OCI-M2 (cell line): Measurements from ENCODE around the gene EPHA1.

Experiments used
- DNase-seq: peaks from one replicate; lab custom pipeline; 2025; ENCODE audit not compliant: unreplicated experiment; lab: John Stamatoyannopoulos, UW

EPHA1 gene

GRCh38 chr7:143390104-143390772, 18.4 kb downstream of the EPHA1 start:
- DNase-seq: no peak

GRCh38 chr7:143389316-143390103, 19.1 kb downstream of the EPHA1 start:
- DNase-seq: no peak

DNA sequence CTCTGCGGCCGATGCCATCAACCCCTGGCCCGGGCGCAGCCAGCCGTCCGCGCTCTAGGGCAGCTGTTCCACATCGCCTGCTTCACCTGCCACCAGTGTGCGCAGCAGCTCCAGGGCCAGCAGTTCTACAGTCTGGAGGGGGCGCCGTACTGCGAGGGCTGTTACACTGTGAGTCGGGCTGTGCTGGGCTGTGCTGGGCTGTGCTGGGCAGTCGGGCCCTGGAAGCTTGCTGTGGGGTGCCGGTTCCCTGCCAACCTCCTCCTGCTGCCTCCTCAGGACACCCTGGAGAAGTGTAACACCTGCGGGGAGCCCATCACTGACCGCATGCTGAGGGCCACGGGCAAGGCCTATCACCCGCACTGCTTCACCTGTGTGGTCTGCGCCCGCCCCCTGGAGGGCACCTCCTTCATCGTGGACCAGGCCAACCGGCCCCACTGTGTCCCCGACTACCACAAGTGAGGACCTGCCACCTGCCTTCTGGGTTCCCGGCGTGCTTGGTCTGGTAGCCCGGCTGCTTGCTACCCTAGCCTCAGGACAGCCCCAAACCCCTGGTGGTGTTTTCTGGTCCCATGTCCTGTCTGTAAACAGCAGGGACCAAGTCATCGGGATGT, 20.1 kb downstream of the EPHA1 start:
- DNase-seq: no peak

DNA sequence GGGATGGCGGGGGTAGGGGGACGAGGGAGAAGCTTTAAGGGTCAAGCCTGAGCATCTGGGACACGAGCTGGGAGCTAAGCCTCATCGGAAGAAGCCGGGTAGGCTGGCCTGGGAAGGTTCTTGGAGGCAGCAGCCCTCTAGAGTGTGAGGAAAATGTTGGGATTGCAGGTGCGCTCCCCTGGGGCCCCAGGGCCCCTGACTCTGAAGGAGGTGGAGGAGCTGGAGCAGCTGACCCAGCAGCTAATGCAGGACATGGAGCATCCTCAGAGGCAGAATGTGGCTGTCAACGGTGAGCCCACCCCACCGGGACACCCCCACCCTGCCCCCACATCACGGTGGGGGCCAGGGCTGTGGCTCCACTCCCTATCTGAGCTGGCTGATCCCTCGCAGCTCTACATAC, 20.6 kb downstream of the EPHA1 start:
- no peak for DNase-seq

DNA sequence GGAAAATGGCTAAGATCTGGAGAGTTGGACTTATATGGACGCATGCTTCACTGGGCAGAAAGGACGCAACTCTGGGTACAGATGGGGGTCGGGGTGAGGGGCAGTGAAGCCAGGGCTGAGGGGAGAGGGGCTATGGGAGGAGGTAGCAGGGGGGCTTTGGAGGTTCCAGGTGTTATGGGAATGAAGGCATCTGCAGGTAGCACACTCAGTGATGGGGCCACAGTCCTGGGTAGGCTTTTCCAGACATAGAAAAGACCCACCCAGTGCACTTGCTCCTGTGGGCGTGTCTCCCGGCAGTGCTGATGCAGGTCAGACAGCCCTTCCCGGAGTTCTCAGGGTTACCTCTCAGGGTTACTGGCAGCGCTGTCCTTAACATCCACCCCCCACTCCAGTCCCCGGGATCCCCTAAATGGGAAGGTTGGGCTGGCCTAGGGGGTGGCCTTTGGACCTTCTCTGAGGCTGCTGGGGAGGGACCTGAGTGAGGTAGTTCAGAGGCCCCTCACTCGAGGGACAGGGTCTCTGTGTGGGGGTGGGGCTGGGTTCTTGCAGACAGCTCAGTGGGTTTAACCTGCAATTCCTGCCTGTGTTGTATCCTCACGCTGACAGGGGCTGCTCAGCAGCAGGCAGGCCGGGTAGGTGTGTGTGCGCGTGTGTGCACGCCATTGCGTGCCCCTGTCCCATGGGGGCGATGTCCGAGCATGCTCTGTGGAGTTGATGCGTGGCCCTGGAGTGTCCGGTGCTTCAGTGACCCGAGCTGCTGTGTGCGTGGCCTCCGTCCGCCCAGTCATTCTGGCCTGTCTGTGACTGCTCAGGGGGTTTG, 21.3 kb downstream of the EPHA1 start:
- no peak for DNase-seq

DNA sequence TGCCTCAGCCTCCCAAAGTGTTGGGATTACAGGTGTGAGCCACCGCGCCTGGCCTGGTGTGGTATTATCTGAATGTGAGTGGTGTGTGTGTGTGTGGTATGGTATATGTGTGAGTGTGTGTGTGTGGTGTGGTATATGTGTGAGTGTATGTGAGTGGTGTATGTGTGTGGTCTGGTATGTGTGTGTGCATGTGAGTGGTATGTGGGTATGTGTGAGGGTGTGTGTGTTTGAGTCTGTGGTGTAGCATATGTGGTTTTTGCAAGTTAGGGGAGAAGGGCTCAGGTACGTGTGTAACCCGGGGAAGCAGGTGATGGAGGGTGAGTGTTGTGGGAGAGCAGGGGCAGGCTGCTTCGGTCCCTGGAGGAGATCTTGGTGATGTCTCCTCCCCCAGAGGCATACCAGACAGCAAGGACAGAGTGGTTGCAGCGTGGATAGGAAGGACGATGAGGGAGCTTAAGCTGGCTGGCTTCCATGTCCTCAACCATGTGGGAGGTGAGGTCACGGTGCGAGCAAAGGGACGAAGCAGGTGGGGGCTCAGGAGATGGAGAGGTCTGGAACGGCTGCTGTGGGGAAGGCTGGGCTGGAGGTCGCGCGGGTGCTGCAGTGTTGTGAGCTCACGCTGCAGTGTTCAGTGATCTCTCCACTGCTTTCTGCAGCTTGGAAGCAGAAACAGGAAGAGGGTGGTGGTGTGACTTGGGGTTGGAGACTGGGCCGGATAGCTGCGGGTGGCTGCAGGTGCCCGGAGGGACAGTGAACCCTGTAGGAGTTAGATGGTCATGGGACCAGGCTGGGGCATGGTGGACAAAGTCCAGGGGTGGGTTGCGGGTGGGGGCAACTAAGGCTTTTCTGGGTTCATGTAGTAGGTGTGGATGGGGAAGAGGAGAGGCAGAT, 22.5 kb downstream of the EPHA1 start:
- DNase-seq: no peak

DNA sequence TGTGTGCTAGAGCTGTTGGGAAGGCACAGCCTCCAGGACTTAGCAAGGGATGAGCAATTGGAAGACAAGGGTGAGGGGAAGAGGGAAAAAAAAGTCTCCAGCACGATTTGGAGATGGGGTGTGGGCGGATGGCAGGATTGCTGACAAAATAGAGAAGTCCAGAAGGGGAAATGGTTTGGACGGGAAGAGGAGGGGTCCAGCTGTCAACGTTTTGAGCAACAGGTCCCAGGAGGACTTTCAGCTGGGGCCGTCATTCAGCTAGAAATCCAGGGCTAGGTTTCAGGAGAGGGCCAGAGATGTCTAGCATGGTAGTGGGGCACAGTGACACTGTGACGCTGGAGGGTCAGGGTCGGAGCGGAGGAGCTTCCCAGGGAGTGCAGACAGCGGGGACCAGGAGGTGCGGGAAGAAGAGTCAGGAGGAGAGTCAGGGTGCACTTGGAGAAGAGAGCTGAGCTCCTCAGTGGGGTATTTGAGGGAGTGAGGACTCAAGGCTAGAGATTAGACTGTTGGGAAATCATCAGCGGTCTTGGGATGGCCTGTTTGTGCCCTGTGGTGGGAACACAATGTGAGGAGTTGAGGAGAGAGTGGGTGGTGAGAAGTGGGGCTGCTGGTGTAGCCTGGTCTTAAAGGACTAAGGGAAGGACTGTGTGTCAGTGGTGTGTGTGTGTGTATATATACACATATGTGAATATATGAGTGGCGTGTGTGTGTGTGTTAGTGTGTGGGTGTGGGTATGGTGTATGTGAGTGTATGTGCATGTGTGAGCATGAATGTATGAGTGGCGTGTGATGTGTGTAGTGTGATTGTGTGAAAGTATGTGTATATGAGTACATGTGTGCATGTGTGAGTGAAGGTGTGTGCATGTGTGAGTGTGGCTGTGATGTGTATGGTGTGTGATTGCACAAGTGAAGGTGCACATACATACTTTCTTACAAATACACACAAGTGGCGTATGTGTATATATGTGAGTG, 23.7 kb downstream of the EPHA1 start:
- no peak for DNase-seq

DNA sequence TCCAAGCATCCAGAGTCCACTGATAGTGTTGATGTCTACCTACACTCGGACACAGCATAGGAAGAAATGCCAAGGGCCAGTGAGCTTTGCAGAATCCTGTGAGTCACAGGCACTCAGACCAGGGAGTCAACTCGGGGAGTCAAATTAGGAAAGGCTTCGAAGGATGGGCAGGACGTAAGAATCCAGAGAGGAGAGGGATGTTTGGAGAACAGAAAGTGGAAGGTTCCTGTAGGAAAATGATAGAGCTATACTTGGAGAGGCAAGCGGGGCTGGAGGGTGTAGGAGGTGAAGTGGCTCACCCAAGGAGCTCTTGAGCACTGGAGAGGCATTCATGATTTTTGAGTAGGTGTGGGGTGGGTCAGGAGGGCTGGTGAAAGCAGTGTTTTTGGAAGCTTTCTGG, 24.5 kb downstream of the EPHA1 start:
- no peak for DNase-seq

DNA sequence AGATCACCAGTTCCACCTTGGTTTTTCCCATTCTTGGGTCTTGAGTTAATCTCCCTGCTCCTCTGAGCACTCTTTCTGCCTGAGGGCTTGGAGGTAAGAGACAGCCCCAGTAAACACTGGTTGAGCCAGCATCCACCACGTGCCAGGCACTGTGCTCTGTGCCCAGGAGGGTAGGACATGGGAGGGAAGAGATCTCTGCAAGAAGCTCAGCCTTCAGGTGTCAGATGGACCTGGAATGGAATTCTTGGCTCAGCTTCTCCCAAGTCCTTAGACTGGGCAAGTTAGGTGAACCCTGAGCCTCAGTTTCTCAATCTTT, 25.1 kb downstream of the EPHA1 start:
- no peak for DNase-seq

- no peak for DNase-seq
Observed at GRCh38 chr7:143382791-143383641, 25.6 kb downstream of the EPHA1 start.

DNA sequence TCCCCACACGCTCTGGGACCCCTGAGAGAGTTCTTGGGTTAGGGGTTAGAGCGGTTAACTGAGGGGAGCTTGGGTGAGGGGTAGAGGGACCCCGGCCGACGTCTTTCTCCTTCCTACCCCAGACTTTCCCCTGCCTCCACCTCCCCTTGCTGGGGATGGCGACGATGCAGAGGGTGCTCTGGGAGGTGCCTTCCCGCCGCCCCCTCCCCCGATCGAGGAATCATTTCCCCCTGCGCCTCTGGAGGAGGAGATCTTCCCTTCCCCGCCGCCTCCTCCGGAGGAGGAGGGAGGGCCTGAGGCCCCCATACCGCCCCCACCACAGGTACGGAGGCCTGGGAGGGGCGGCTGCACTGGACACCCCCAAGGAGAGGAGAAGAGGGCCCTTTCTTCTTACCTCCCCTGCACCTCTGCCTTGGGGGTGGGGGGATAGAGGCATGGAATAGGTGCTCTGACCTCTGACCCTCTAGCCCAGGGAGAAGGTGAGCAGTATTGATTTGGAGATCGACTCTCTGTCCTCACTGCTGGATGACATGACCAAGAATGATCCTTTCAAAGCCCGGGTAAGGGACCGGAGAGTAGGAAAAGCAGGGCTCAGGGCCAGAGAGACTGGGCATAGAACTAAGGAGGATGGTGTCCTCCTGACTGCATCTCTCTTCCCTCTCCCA, 26.4 kb downstream of the EPHA1 start:
- no peak for DNase-seq

- no peak for DNase-seq
Observed at GRCh38 chr7:143381427-143382125, 27.1 kb downstream of the EPHA1 start.

- peak; percentile 88 for DNase-seq
Observed at GRCh38 chr7:143380646-143381426, 27.8 kb downstream of the EPHA1 start, which contains the start of gene ZYX. Gene ZYX, plus strand, starts transcription at chr7:143381345. Its CDS starts 227 bp downstream, at chr7:143381572.

GRCh38 chr7:143380260-143380645, 28.4 kb downstream of the EPHA1 start:
- DNase-seq: peak; percentile 81

GRCh38 chr7:143379611-143380259, 28.9 kb downstream of the EPHA1 start:
- no peak for DNase-seq

GRCh38 chr7:143376396-143376795, 32.3 kb downstream of the EPHA1 start:
- DNase-seq: no peak
